ENCODE measurements around the gene RIPK1.

RIPK1 gene

DNA sequence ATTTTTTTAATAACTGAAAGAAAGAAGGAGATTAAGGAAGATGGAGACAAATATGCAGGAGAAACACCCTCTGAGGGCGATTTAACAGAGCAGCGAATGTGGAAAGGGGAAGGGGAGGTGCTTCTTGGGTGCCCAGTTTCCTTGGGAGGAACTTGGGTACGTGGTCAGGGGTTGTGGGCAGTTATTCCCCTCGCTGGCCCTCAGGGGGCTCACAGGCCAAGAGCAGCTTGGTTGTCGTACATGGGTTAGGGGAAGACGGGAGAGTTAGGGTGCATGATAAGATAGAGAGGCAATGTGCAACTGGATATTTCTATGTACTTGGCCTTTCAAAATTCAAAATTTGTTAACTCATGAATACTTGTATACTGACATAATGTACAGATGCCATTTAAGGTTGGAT is 96.1 kb downstream of the RIPK1 start:
- no peak for ATAC-seq

All from activated CD4-positive, CD25-positive, alpha-beta regulatory T cell treated with anti-CD3 and anti-CD28 coated beads, Interleukin-2, amount 50 U/mL, for 24 hours (primary cell).